GM21381 (cell line): Measurements from ENCODE around the gene CDHR1.

ENCODE experiments used
- ATAC-seq: cut with Tn5 transposase; IDR thresholded peaks from one replicate; pipeline ENCODE4 v1.9.1; 2021; ENCODE audit warnings: mild to moderate bottlenecking, moderate library complexity; ENCODE audit not compliant: unreplicated experiment

CDHR1 gene

GRCh38 chr10:84224411-84225028 is 30.2 kb downstream of the CDHR1 start:
- no peak for ATAC-seq

GRCh38 chr10:84225427-84226173 is 31.3 kb downstream of the CDHR1 start, which contains the start of gene LRIT2:
Gene LRIT2, minus strand, starts transcription at chr10:84225544. Its CDS starts 24 bp downstream, at chr10:84225520.
- ATAC-seq: no peak

- no peak for ATAC-seq
These were observed 32.3 kb downstream of the CDHR1 start for GRCh38 chr10:84226616-84227015.

- no peak for ATAC-seq
These were observed 33.5 kb downstream of the CDHR1 start for GRCh38 chr10:84227810-84228209.

- no peak for ATAC-seq
These were observed 36.0 kb downstream of the CDHR1 start for GRCh38 chr10:84230359-84230758.

GRCh38 chr10:84232376-84232775 is 38.0 kb downstream of the CDHR1 start:
- no peak for ATAC-seq

- no peak for ATAC-seq
These were observed 39.6 kb downstream of the CDHR1 start for GRCh38 chr10:84233940-84234339.

- ATAC-seq: no peak
These were observed 40.1 kb downstream of the CDHR1 start for GRCh38 chr10:84234479-84234878.

GRCh38 chr10:84235096-84235495 is 40.8 kb downstream of the CDHR1 start:
- no peak for ATAC-seq

GRCh38 chr10:84236807-84237198 is 42.5 kb downstream of the CDHR1 start:
- no peak for ATAC-seq

GRCh38 chr10:84237199-84238051 is 43.1 kb downstream of the CDHR1 start:
- ATAC-seq: no peak

GRCh38 chr10:84238909-84239308 is 44.6 kb downstream of the CDHR1 start:
- ATAC-seq: no peak

GRCh38 chr10:84241185-84241790 is 47.0 kb downstream of the CDHR1 start, which contains the start of gene LRIT1:
Gene LRIT1, minus strand, starts transcription at chr10:84241546. Its CDS starts 107 bp downstream, at chr10:84241439.
- no peak for ATAC-seq

GRCh38 chr10:84243759-84244158 is 49.4 kb downstream of the CDHR1 start:
- no peak for ATAC-seq

GRCh38 chr10:84244651-84245270 is 50.4 kb downstream of the CDHR1 start, which contains the start of gene RGR:
Gene RGR, plus strand, starts transcription at chr10:84245053. Its CDS starts 38 bp downstream, at chr10:84245091.
- ATAC-seq: no peak

GRCh38 chr10:84247496-84247895 is 53.2 kb downstream of the CDHR1 start:
- no peak for ATAC-seq

- ATAC-seq: no peak
These were observed 54.5 kb downstream of the CDHR1 start for GRCh38 chr10:84248794-84249193.

GRCh38 chr10:84254552-84255478 is 60.5 kb downstream of the CDHR1 start:
- no peak for ATAC-seq
